VCaP (cell line): Measurements from ENCODE around the gene CTNNA3.
A peak's percentile ranks its signal among the peaks of the same experiment; 100 is the strongest.

Experiments used
- H3K27ac ChIP-seq: fragments of 450-650 bp; 2 replicates; pipeline ENCODE4 v1.5.1; 2017
- CTCF ChIP-seq: fragments of 450-650 bp; conservative IDR thresholded peaks from 2 replicates; pipeline ENCODE4 v1.5.1; 2017; ENCODE audit warnings: mild to moderate bottlenecking, moderate library complexity

CTNNA3 gene

GRCh38 chr10:66671064-66671463 is 1024.9 kb downstream of the CTNNA3 start:
- no peak for TF ChIP-seq CTCF
- no peak overlapping the region for H3K27ac ChIP-seq

GRCh38 chr10:66656499-66656898 is 1039.5 kb downstream of the CTNNA3 start:
- peak; percentile 40; the same call in 1 of the 2 replicates for TF ChIP-seq CTCF
- no peak overlapping the region; the same call in 1 of the 2 replicates for H3K27ac ChIP-seq

- TF ChIP-seq CTCF = no peak
- H3K27ac ChIP-seq = no peak overlapping the region
Measured at GRCh38 chr10:66654861-66655260, 1041.1 kb downstream of the CTNNA3 start.

- no peak overlapping the region for H3K27ac ChIP-seq
- TF ChIP-seq CTCF = no peak
Measured at GRCh38 chr10:66651308-66652082, 1044.5 kb downstream of the CTNNA3 start.

GRCh38 chr10:66649626-66650025 is 1046.4 kb downstream of the CTNNA3 start:
- TF ChIP-seq CTCF = no peak
- H3K27ac ChIP-seq = no peak overlapping the region

GRCh38 chr10:66642217-66642616 is 1053.8 kb downstream of the CTNNA3 start:
- H3K27ac ChIP-seq = no peak overlapping the region
- no peak for TF ChIP-seq CTCF

- H3K27ac ChIP-seq = no peak overlapping the region
- TF ChIP-seq CTCF = no peak
Measured at GRCh38 chr10:66639371-66639770, 1056.6 kb downstream of the CTNNA3 start.
